H1 (cell line): Measurements from ENCODE around the gene ZNF813. TPM values are rescaled to one million over a fixed set of nuclear protein-coding genes. Genes with fewer than 3 reads are reported as not detected.

Source experiments
- CTCF ChIA-PET: fragments of 300-600 bp; sonication (Branson Sonifier 250); formaldehyde crosslinking; loops from one replicate; lab custom pipeline; 2021; ENCODE audit not compliant: partially characterized antibody; lab: Charles Lee
- POLR2A ChIA-PET: fragments of 300-600 bp; sonication (Branson Sonifier 250); formaldehyde crosslinking; loops from one replicate; lab custom pipeline; 2021; ENCODE audit warnings: inconsistent platforms; ENCODE audit not compliant: partially characterized antibody; lab: Charles Lee
- DNase-seq, 2 experiments: peaks; one replicate each; pipeline versions ENCODE4 v3.0.0 to v3.0.0-alpha.2; 2010 to 2022; ENCODE audit warnings: low spot score in 2 of 2, low read depth in 1 of 2, mixed read lengths in 1 of 2
- FAIRE-seq: peaks from 2 replicates; lab custom pipeline; 2011; peaks lifted over from hg19 to GRCh38; lab: Jason Lieb, UNC
- H2AFZ ChIP-seq: 2 replicates; pipeline ENCODE4 v1.8.1; 2012; ENCODE audit warnings: low read length, inconsistent platforms
- H2AK5ac ChIP-seq: 2 replicates; pipeline ENCODE4 v1.6.1; 2013; ENCODE audit warnings: low read depth, low read length
- H2BK120ac ChIP-seq: replicated peaks from 2 replicates; pipeline ENCODE3; 2013; ENCODE audit warnings: low read depth, low read length, inconsistent platforms
- H2BK12ac ChIP-seq: 2 replicates; pipeline ENCODE4 v1.6.1; 2013; ENCODE audit warnings: low read depth, low read length
- H2BK15ac ChIP-seq: 2 replicates; pipeline ENCODE4 v1.6.1; 2013; ENCODE audit warnings: low read length
- H2BK20ac ChIP-seq: 2 replicates; pipeline ENCODE4 v1.6.1; 2013; ENCODE audit warnings: low read length
- H2BK5ac ChIP-seq: 2 replicates; pipeline ENCODE4 v1.6.1; 2013; ENCODE audit warnings: low read depth, low read length
- H3K14ac ChIP-seq: 2 replicates; pipeline ENCODE4 v1.6.1; 2013; ENCODE audit warnings: inconsistent platforms; ENCODE audit not compliant: insufficient read length
- H3K18ac ChIP-seq: 2 replicates; pipeline ENCODE4 v1.6.1; 2013; ENCODE audit warnings: low read length; ENCODE audit errors: extremely low read depth
- H3K23ac ChIP-seq: 2 replicates; pipeline ENCODE4 v1.6.1; 2013; ENCODE audit warnings: inconsistent platforms; ENCODE audit not compliant: insufficient read length
- H3K23me2 ChIP-seq: 2 replicates; pipeline ENCODE4 v1.6.1; 2013; ENCODE audit warnings: low read depth, low read length
- H3K27ac ChIP-seq: 2 replicates; pipeline ENCODE4 v1.6.1; 2011; ENCODE audit warnings: low read depth, low read length, inconsistent platforms
- H3K27me3 ChIP-seq, 4 experiments: replicated peaks in 1 of 4; 1 replicate in 1 of 4; 2 replicates in 3 of 4; pipeline versions ENCODE4 v1.6.1 to v1.8.1; 2011 to 2013; ENCODE audit warnings: low read length in 3 of 4, mild to moderate bottlenecking in 3 of 4, inconsistent platforms in 2 of 4, mixed read lengths in 2 of 4, moderate library complexity in 1 of 4; ENCODE audit not compliant: control insufficient read depth in 3 of 4, insufficient read depth in 3 of 4; ENCODE audit errors: extremely low read depth in 1 of 4
- H3K36me3 ChIP-seq, 4 experiments: 2 replicates each; pipeline versions ENCODE4 v1.6.1 to v1.8.1; 2011 to 2013; ENCODE audit warnings: mild to moderate bottlenecking in 4 of 4, low read length in 3 of 4, moderate library complexity in 2 of 4, control low read depth in 1 of 4, inconsistent platforms in 1 of 4; ENCODE audit not compliant: insufficient read depth in 4 of 4, control insufficient read depth in 2 of 4
- H3K4ac ChIP-seq: replicated peaks from 2 replicates; pipeline ENCODE3; 2013; ENCODE audit warnings: low read length, low read depth, mixed read lengths, inconsistent platforms; ENCODE audit not compliant: insufficient read length
- H3K4me1 ChIP-seq, 4 experiments: replicated peaks in 1 of 4; 1 replicate in 1 of 4; 2 replicates in 3 of 4; pipeline versions ENCODE4 v1.6.1 to v1.8.1; 2011 to 2013; ENCODE audit warnings: low read length in 3 of 4, inconsistent platforms in 2 of 4, mixed read lengths in 1 of 4; ENCODE audit not compliant: insufficient read depth in 4 of 4, control insufficient read depth in 3 of 4
- H3K4me2 ChIP-seq, 2 experiments: 2 replicates each; pipeline versions ENCODE4 v1.6.1 to v1.8.1; 2011 to 2013; ENCODE audit warnings: low read depth in 2 of 2, low read length in 2 of 2, control low read depth in 1 of 2, inconsistent platforms in 1 of 2, mild to moderate bottlenecking in 1 of 2; ENCODE audit not compliant: insufficient read depth in 1 of 2
- H3K4me3 ChIP-seq, 4 experiments: fragments of 200-600, 300-600 bp in 1 of 4; sonication (generic), shearing (Covaris generic), sonication (Bioruptor Twin) in 1 of 4; 2 replicates each; pipeline versions ENCODE4 v1.5.1 to v1.8.1; 2011 to 2016; ENCODE audit warnings: low read length in 4 of 4, low read depth in 3 of 4, control low read depth in 2 of 4, inconsistent platforms in 2 of 4, mild to moderate bottlenecking in 2 of 4, mixed read lengths in 1 of 4, moderate library complexity in 1 of 4; ENCODE audit not compliant: insufficient read depth in 2 of 4; ENCODE audit errors: extremely low read depth in 1 of 4
- H3K56ac ChIP-seq: replicated peaks from 2 replicates; pipeline ENCODE3; 2013; ENCODE audit warnings: low read depth, mild to moderate bottlenecking, mixed read lengths, low read length, inconsistent platforms; ENCODE audit not compliant: insufficient read length
- H3K79me1 ChIP-seq: 2 replicates; pipeline ENCODE4 v1.6.1; 2013; ENCODE audit warnings: low read depth, low read length, control low read depth
- H3K79me2 ChIP-seq, 2 experiments: 2 replicates each; pipeline versions ENCODE4 v1.6.1 to v1.8.1; 2012 to 2013; ENCODE audit warnings: low read length in 2 of 2, mild to moderate bottlenecking in 2 of 2, inconsistent platforms in 1 of 2; ENCODE audit not compliant: insufficient read depth in 2 of 2, control insufficient read depth in 1 of 2
- H3K9ac ChIP-seq, 4 experiments: replicated peaks in 1 of 4; 1 replicate in 1 of 4; 2 replicates in 3 of 4; pipeline versions ENCODE4 v1.6.1 to v1.8.1; 2011 to 2013; ENCODE audit warnings: low read depth in 3 of 4, low read length in 3 of 4, control low read depth in 2 of 4, mild to moderate bottlenecking in 2 of 4, moderate library complexity in 2 of 4, inconsistent platforms in 1 of 4; ENCODE audit errors: extremely low read depth in 1 of 4
- H3K9me3 ChIP-seq, 2 experiments: 2 replicates each; pipeline versions ENCODE4 v1.6.1 to v1.8.1; 2012 to 2013; ENCODE audit warnings: mild to moderate bottlenecking in 2 of 2, moderate library complexity in 2 of 2, control low read depth in 1 of 2, inconsistent platforms in 1 of 2, low read depth in 1 of 2, low read length in 1 of 2, mixed read lengths in 1 of 2; ENCODE audit not compliant: insufficient read depth in 2 of 2
- H4K20me1 ChIP-seq, 2 experiments: replicated peaks in 1 of 2; 2 replicates each; pipeline versions ENCODE3 to v1.8.1; 2011 to 2013; ENCODE audit warnings: inconsistent platforms in 2 of 2, low read length in 2 of 2, mild to moderate bottlenecking in 1 of 2; ENCODE audit not compliant: insufficient read depth in 2 of 2, control insufficient read depth in 1 of 2
- H4K5ac ChIP-seq: 2 replicates; pipeline ENCODE4 v1.6.1; 2013; ENCODE audit warnings: low read length, low read depth, mixed read lengths, inconsistent platforms; ENCODE audit not compliant: insufficient read length
- H4K8ac ChIP-seq: 2 replicates; pipeline ENCODE4 v1.8.0; 2013; ENCODE audit warnings: mild to moderate bottlenecking, moderate library complexity, low read length, inconsistent platforms; ENCODE audit not compliant: insufficient read depth; ENCODE audit errors: extremely low read depth
- H4K91ac ChIP-seq: replicated peaks from 2 replicates; pipeline ENCODE3; 2013; ENCODE audit warnings: low read length, mixed read lengths, inconsistent platforms; ENCODE audit not compliant: insufficient read length
- ASH2L ChIP-seq: fragments of 200-600, 300-600 bp; sonication (generic); IDR thresholded peaks from one replicate; pipeline ENCODE4 v1.7.1; 2017; ENCODE audit warnings: low read length
- PHF8 ChIP-seq: fragments of 200-600 bp; sonication (generic); conservative IDR thresholded peaks from 2 replicates; pipeline ENCODE4 v1.7.1; 2012; ENCODE audit warnings: low read depth, mild to moderate bottlenecking, inconsistent platforms, low read length, moderate library complexity
- TAF1 ChIP-seq: IDR thresholded peaks from 2 replicates; pipeline ENCODE4 v1.6.1; 2011; ENCODE audit warnings: mild to moderate bottlenecking, low read depth, low read length
- TBP ChIP-seq: IDR thresholded peaks from 2 replicates; pipeline ENCODE4 v1.6.1; 2011; ENCODE audit warnings: low read depth, low read length, improper control_type of control experiment
- WGBS, 2 experiments: shearing (Covaris generic) in 1 of 2; methylation state at CpG; one replicate each; pipeline versions ENCODE4 v1.1.6 to v1.1.7; 2013 to 2015; ENCODE audit warnings: low lambda C conversion rate in 2 of 2, mixed read lengths in 2 of 2, inconsistent platforms in 1 of 2, low coverage in 1 of 2, missing lambda C conversion rate in 1 of 2; ENCODE audit not compliant: insufficient replicate concordance in 2 of 2, insufficient coverage in 1 of 2, insufficient read length in 1 of 2; ENCODE audit errors: extremely low coverage in 1 of 2, missing lambda C conversion rate in 1 of 2; 5-methylcytosine and 5-hydroxymethylcytosine counted together
- polyA plus RNA-seq, 7 experiments: library from polyadenylated mRNA; depleted of rRNA in 3 of 7; stranded (reverse) in 5 of 7; unstranded in 2 of 7; fragments of >200 nt in 5 of 7; fragments of 200-250 nt in 2 of 7; gene quantifications; 1 replicate in 5 of 7; 2 replicates in 1 of 7; 4 replicates in 1 of 7; pipeline versions ENCODE4 v1.2.1 to v1.2.3, GENCODE V29; 2011 to 2013; ENCODE audit warnings: missing spikeins in 2 of 7, mixed read lengths in 2 of 7
- total RNA-seq: library from RNA; stranded (reverse); fragmentation: NEBNext Ultra II Directional; extraction: Animal tissue kit (Norgen Biotek cat#: 25700); gene quantifications from 2 replicates; pipeline ENCODE4 v1.2.1, GENCODE V29; 2021
- TF ChIP-seq, protein P1 (sequence below): IDR thresholded peaks from 2 replicates; pipeline ENCODE4 v1.6.1; 2011; ENCODE audit warnings: low read length, improper control_type of control experiment

The ZNF813 gene
- total and polyA plus RNA-seq, 2 of the 8 experiments (the other 6 are each of a cell fraction or from before 2014, with no cell fraction given), result 2.9 to 22.1 TPM

DNA sequence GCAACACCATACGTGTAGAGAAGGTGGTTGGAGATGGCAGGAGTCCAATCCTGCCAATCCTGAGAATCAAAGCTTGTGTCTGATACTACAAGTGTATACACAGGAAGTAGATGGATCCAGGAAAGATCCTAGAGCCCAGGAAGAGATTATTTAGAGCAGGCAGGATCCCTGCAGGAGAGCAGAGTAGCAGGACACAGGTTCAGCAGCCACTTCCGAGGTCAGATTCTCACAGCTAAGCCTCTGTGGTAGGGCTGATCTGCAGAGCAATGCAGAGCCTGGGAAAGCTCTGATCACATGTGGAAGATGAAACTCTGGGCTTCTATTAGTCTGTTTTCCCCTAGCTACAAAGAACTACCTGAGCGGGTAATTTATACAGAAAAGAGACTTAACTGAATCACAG is 41.9 kb downstream of the ZNF813 start:
- Histone ChIP-seq H2BK120ac (no peak overlapping the region), H3K4me2 (no peak overlapping the region), H3K23ac (no peak overlapping the region), H3K36me3 (no peaks in the 10 kb centered on the region), H2BK20ac (no peak overlapping the region), H3K27me3 (no peaks in the 10 kb centered on the region), H3K18ac (no peak overlapping the region), H3K9ac (no peak overlapping the region), H3K56ac (no peak overlapping the region), H2BK15ac (0 out of 2 replicates have a peak overlapping the region, but pooled peaks have one; percentile 16), H3K4me3 (no peak overlapping the region), H2BK12ac (no peak overlapping the region), H3K79me1 (no peaks in the 10 kb centered on the region), H2AFZ (no peak overlapping the region), H3K27ac (no peak overlapping the region), H3K4ac (no peak overlapping the region), H4K20me1 (no peaks in the 10 kb centered on the region), H4K5ac (no peak overlapping the region), H3K4me1 (peaks cover 0 to 2% (median 1%) of the 10 kb centered on the region in 4 experiments; a peak in 2 of 7 replicates), H3K14ac (no peak overlapping the region), H2BK5ac (no peak overlapping the region), H3K9me3 (no peaks in the 10 kb centered on the region), H2AK5ac (no peak overlapping the region), H3K79me2 (no peaks in the 10 kb centered on the region), H3K23me2 (no peaks in the 10 kb centered on the region; the same call in 1 of the 2 replicates), H4K8ac (no peak overlapping the region), H4K91ac (no peak overlapping the region)
- CTCF ChIA-PET, result interaction anchor here (0.5 to 2.3 kb wide), 8 partner anchors 8 to 374 kb away, joined by 3 to 15 read pairs (median 3); no protein-coding TSS in a partner anchor
- DNase-seq (no peak), FAIRE-seq (no peak)
- TF ChIP-seq, protein P1, sequence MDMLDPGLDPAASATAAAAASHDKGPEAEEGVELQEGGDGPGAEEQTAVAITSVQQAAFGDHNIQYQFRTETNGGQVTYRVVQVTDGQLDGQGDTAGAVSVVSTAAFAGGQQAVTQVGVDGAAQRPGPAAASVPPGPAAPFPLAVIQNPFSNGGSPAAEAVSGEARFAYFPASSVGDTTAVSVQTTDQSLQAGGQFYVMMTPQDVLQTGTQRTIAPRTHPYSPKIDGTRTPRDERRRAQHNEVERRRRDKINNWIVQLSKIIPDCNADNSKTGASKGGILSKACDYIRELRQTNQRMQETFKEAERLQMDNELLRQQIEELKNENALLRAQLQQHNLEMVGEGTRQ, result no peak
- TF ChIP-seq PHF8 (no peak), TAF1 (no peak), TBP (no peak), ASH2L (no peak)
- 82% methylated on average over 3 of the region's 3 CpGs; no CpG with 5 or more reads in 1 of the 2 experiments for WGBS, 2 experiments
- POLR2A ChIA-PET, result interaction anchor here (1.4 to 1.6 kb wide), 2 partner anchors 10 to 12 kb away, joined by 4 to 5 read pairs; no protein-coding TSS in a partner anchor
